Fibroblast of villous mesenchyme (primary cell): ENCODE data around the gene PDX1. TPM values are rescaled to one million over a fixed set of nuclear protein-coding genes. Genes with fewer than 3 reads are reported as not detected.

ENCODE experiments used
- DNase-seq: peaks from one replicate; pipeline ENCODE4 v3.0.0-alpha.2; 2010; ENCODE audit warnings: low read depth
- H3K4me3 ChIP-seq: 2 replicates; pipeline ENCODE4 v1.5.1; 2011; ENCODE audit warnings: low read depth, mild to moderate bottlenecking, low read length
- CTCF ChIP-seq: IDR thresholded peaks from 2 replicates; pipeline ENCODE4 v1.5.1; 2012; ENCODE audit warnings: low read depth, mild to moderate bottlenecking, low read length; ENCODE audit not compliant: insufficient read depth
- total RNA-seq: library from RNA; depleted of rRNA; stranded (reverse); fragments of >200 nt; gene quantifications from 2 replicates; pipeline ENCODE4 v1.2.3, GENCODE V29; 2012

The PDX1 gene
- not detected in 2 replicates for total RNA-seq

- H3K4me3 ChIP-seq, result peak within 1 kb of the TSS; percentile 15
- TF ChIP-seq CTCF, result no peak
- no peak for DNase-seq
Measured at GRCh38 chr13:27919934-27920676, at the start of gene PDX1. TSS of gene PDX1 (plus strand) at chr13:27920000. CDS start at chr13:27920139, 139 bp downstream.

GRCh38 chr13:27878274-27878673, 41.5 kb upstream of the PDX1 start:
- TF ChIP-seq CTCF, result no peak
- DNase-seq, result no peak
- no peak overlapping the region for H3K4me3 ChIP-seq

- H3K4me3 ChIP-seq, result no peak overlapping the region
- DNase-seq, result no peak
- no peak for TF ChIP-seq CTCF
Measured at GRCh38 chr13:27889471-27889870, 30.3 kb upstream of the PDX1 start.

GRCh38 chr13:27896726-27897125, 23.1 kb upstream of the PDX1 start:
- H3K4me3 ChIP-seq, result no peak overlapping the region
- TF ChIP-seq CTCF, result no peak
- no peak for DNase-seq

- TF ChIP-seq CTCF, result no peak
- DNase-seq, result no peak
- no peak overlapping the region for H3K4me3 ChIP-seq
Measured at GRCh38 chr13:27904719-27905118, 15.1 kb upstream of the PDX1 start.

GRCh38 chr13:27905650-27906049, 14.2 kb upstream of the PDX1 start:
- TF ChIP-seq CTCF, result no peak
- no peak for DNase-seq
- no peak overlapping the region for H3K4me3 ChIP-seq
